SK-N-SH (cell line): ENCODE data around the gene TRRAP. TPM values are rescaled to one million over a fixed set of nuclear protein-coding genes. Genes with fewer than 3 reads are reported as not detected.

Experiments
- CTCF ChIA-PET: fragments of 300-600, 350-600 bp; formaldehyde crosslinking; extraction: SDS; loops from one replicate; lab custom pipeline; 2021; lab: Yijun Ruan, JAX
- POLR2A ChIA-PET: fragments of 350-600 bp; sonication (Branson Sonifier 250); formaldehyde crosslinking; extraction: SDS; loops from one replicate; lab custom pipeline; 2020; ENCODE audit warnings: antibody characterized with exemption, inconsistent platforms; lab: Yijun Ruan, JAX
- DNase-seq: peaks from one replicate; pipeline ENCODE4 v3.0.0; 2012
- H2AFZ ChIP-seq: fragments of 200-600 bp; sonication (generic); 2 replicates; pipeline ENCODE4 v1.8.1; 2016; ENCODE audit warnings: antibody characterized with exemption, mild to moderate bottlenecking, low read depth
- H3F3A ChIP-seq: fragments of 200-600 bp; sonication (generic); replicated peaks from 2 replicates; pipeline ENCODE3; 2016; ENCODE audit warnings: antibody characterized with exemption, mild to moderate bottlenecking; ENCODE audit not compliant: insufficient read depth
- H3K27ac ChIP-seq, 2 experiments: fragments of 200-500 bp in 1 of 2; fragments of 200-600 bp in 1 of 2; sonication (Bioruptor generic) in 1 of 2; sonication (generic), shearing (Covaris generic) in 1 of 2; 2 replicates each; pipeline versions ENCODE4 v1.5.1 to v1.6.1; 2014 to 2016; ENCODE audit warnings: low read depth in 2 of 2, inconsistent platforms in 1 of 2, low read length in 1 of 2, mild to moderate bottlenecking in 1 of 2, mixed read lengths in 1 of 2
- H3K27me3 ChIP-seq: fragments of 200-600 bp; sonication (generic), shearing (Covaris generic); 2 replicates; pipeline ENCODE4 v1.6.1; 2016; ENCODE audit warnings: mixed run types; ENCODE audit not compliant: insufficient read depth
- H3K36me3 ChIP-seq, 2 experiments: fragments of 200-500 bp in 1 of 2; fragments of 200-600 bp in 1 of 2; sonication (Bioruptor generic) in 1 of 2; sonication (generic) in 1 of 2; replicated peaks in 1 of 2; 2 replicates each; pipeline versions ENCODE3 to v1.5.1; 2014 to 2016; ENCODE audit warnings: low read length in 1 of 2, mild to moderate bottlenecking in 1 of 2; ENCODE audit not compliant: insufficient read depth in 2 of 2, control insufficient read depth in 1 of 2
- H3K4me1 ChIP-seq, 2 experiments: fragments of 200-500 bp in 1 of 2; fragments of 200-600 bp in 1 of 2; sonication (Bioruptor generic) in 1 of 2; sonication (generic), shearing (Covaris generic) in 1 of 2; 2 replicates each; pipeline versions ENCODE4 v1.5.1 to v1.6.1; 2014 to 2016; ENCODE audit warnings: low read depth in 1 of 2, low read length in 1 of 2, mixed run types in 1 of 2; ENCODE audit not compliant: insufficient read depth in 2 of 2, control insufficient read depth in 1 of 2
- H3K4me2 ChIP-seq: fragments of 200-600 bp; sonication (generic), shearing (Covaris generic); 2 replicates; pipeline ENCODE4 v1.6.1; 2017; ENCODE audit warnings: mixed run types
- H3K4me3 ChIP-seq, 2 experiments: fragments of 200-500 bp in 1 of 2; fragments of 200-600 bp in 1 of 2; sonication (Bioruptor generic) in 1 of 2; sonication (generic), shearing (Covaris generic) in 1 of 2; 2 replicates each; pipeline versions ENCODE4 v1.5.1 to v1.8.1; 2014 to 2016; ENCODE audit warnings: low read depth in 2 of 2, inconsistent platforms in 1 of 2, low read length in 1 of 2, mild to moderate bottlenecking in 1 of 2, mixed read lengths in 1 of 2, moderate library complexity in 1 of 2
- H3K79me2 ChIP-seq: fragments of 200-600 bp; sonication (generic); 2 replicates; pipeline ENCODE4 v1.8.1; 2017; ENCODE audit warnings: mild to moderate bottlenecking; ENCODE audit not compliant: insufficient read depth
- H3K9ac ChIP-seq: fragments of 200-600 bp; sonication (generic); 2 replicates; pipeline ENCODE4 v1.6.1; 2017; ENCODE audit warnings: mixed run types
- H3K9me2 ChIP-seq: fragments of 200-600 bp; sonication (generic); 2 replicates; pipeline ENCODE4 v1.6.1; 2017; ENCODE audit warnings: mixed run types
- H3K9me3 ChIP-seq: fragments of 200-600 bp; sonication (generic); 2 replicates; pipeline ENCODE4 v1.6.1; 2017; ENCODE audit warnings: mixed run types, mild to moderate bottlenecking, moderate library complexity
- H4K20me1 ChIP-seq: fragments of 200-600 bp; sonication (generic); 2 replicates; pipeline ENCODE4 v1.6.1; 2017; ENCODE audit warnings: mild to moderate bottlenecking, mixed run types; ENCODE audit not compliant: insufficient read depth
- ELF1 ChIP-seq: IDR thresholded peaks from 2 replicates; pipeline ENCODE4 v1.4.0; 2012
- EZH2phosphoT487 ChIP-seq: fragments of 200-600 bp; sonication (generic); IDR thresholded peaks from 2 replicates; pipeline ENCODE4 v1.6.1; 2017; ENCODE audit warnings: low read depth, mixed run types, mild to moderate bottlenecking, antibody characterized with exemption, moderate library complexity, borderline replicate concordance
- FOXM1 ChIP-seq: IDR thresholded peaks from 2 replicates; pipeline ENCODE4 v1.4.0; 2012; ENCODE audit warnings: low read depth, mild to moderate bottlenecking
- MEF2A ChIP-seq: IDR thresholded peaks from 2 replicates; pipeline ENCODE4 v1.4.0; 2012; ENCODE audit warnings: low read depth, borderline replicate concordance
- NFIC ChIP-seq: IDR thresholded peaks from 2 replicates; pipeline ENCODE4 v1.4.0; 2012; ENCODE audit warnings: borderline replicate concordance
- PBX3 ChIP-seq: IDR thresholded peaks from 2 replicates; pipeline ENCODE4; 2012
- POLR2AphosphoS5 ChIP-seq: IDR thresholded peaks from 2 replicates; pipeline ENCODE4 v1.6.1; 2012; ENCODE audit warnings: low read depth, low read length
- RCOR1 ChIP-seq: fragments of 150-350 bp; IDR thresholded peaks from 2 replicates; pipeline ENCODE4 v1.6.1; 2017; ENCODE audit warnings: antibody characterized with exemption, low read length
- REST ChIP-seq: IDR thresholded peaks from 2 replicates; pipeline ENCODE4 v1.6.1; 2012; ENCODE audit warnings: mild to moderate bottlenecking, low read depth, low read length, moderate library complexity
- WGBS: methylation state at CpG from one replicate; pipeline ENCODE4 v1.1.6; 2017; ENCODE audit warnings: low lambda C conversion rate; 5-methylcytosine and 5-hydroxymethylcytosine counted together
- polyA plus RNA-seq, 3 experiments: library from polyadenylated mRNA; depleted of rRNA; stranded (reverse); fragments of >200 nt; gene quantifications; 2 replicates each; pipeline ENCODE4 v1.2.3, GENCODE V29; 2012
- TF ChIP-seq, protein P1 (sequence below): fragments of 150-350 bp; IDR thresholded peaks from 2 replicates; pipeline ENCODE4 v1.6.1; 2016; ENCODE audit warnings: mild to moderate bottlenecking, low read depth, low read length

TRRAP gene
- polyA plus RNA-seq, 1 of the 3 experiments (the other 2 are of a cell fraction): 24.9 TPM

DNA sequence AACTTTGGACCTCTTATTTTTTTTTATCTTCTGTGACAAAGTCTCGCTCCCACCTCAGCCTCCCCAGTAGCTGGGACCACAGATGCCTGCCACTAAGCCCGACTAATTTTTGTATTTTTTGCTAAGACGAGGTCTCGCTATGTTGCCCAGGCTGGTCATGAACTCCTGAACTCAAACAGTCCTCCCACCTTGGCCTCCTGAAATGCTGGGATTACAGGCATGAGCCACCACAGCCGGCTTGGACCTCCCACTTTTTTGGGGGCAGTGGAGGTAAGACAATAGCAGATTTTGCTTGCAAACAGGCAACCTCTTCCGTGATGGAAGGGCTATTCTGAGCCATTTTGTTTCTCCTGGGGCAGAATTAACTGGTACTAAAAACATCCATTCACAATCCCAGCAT, 1.2 kb upstream of the TRRAP start:
- no peak for DNase-seq
- no peaks in the 10 kb centered on the region for H3K9me2 ChIP-seq
- no peaks in the 10 kb centered on the region for H3F3A ChIP-seq
- CTCF ChIA-PET: interaction anchor here (0.9 to 3.5 kb wide), 9 partner anchors 9 to 456 kb away, joined by 3 to 34 read pairs (median 8); partner anchors contain the start of genes NPTX2 and TMEM130
- no peak overlapping the region for H3K4me2 ChIP-seq
- H3K9me3 ChIP-seq: no peaks in the 10 kb centered on the region
- POLR2A ChIA-PET: interaction anchor here (1.9 to 2.3 kb wide), 2 partner anchors 10 to 12 kb away, joined by 6 to 20 read pairs; no protein-coding TSS in a partner anchor
- no peak overlapping the region for H3K27ac ChIP-seq
- H3K36me3 ChIP-seq: peaks cover 12 to 19% of the 10 kb centered on the region in 2 experiments
- H3K79me2 ChIP-seq: peaks cover 42% of the 10 kb centered on the region
- WGBS: 86% methylated on average over 6 of the region's 6 CpGs
- H3K4me3 ChIP-seq: no peak overlapping the region
- H3K9ac ChIP-seq: no peak overlapping the region
- H2AFZ ChIP-seq: no peak overlapping the region
- peaks cover 0 to 15% of the 10 kb centered on the region in 2 experiments; a peak in 1 of 4 replicates for H3K4me1 ChIP-seq
- no peaks in the 10 kb centered on the region for H3K27me3 ChIP-seq
- peaks cover 21% of the 10 kb centered on the region for H4K20me1 ChIP-seq
- TF ChIP-seq ELF1 (no peak), EZH2phosphoT487 (no peak), MEF2A (no peak), NFIC (no peak), FOXM1 (no peak), PBX3 (no peak), RCOR1 (no peak), REST (no peak), POLR2AphosphoS5 (no peak)
- TF ChIP-seq, protein P1, sequence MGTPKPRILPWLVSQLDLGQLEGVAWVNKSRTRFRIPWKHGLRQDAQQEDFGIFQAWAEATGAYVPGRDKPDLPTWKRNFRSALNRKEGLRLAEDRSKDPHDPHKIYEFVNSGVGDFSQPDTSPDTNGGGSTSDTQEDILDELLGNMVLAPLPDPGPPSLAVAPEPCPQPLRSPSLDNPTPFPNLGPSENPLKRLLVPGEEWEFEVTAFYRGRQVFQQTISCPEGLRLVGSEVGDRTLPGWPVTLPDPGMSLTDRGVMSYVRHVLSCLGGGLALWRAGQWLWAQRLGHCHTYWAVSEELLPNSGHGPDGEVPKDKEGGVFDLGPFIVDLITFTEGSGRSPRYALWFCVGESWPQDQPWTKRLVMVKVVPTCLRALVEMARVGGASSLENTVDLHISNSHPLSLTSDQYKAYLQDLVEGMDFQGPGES: no peak
- TF ChIP-seq, all 33 proteins: peak for 0
